Colonic mucosa (tissue), 4 donors: ENCODE measurements around the gene NALF2. TPM values are rescaled to one million over a fixed set of nuclear protein-coding genes. Genes with fewer than 3 reads are reported as not detected.

Experiments
- DNase-seq: peaks from one replicate; pipeline ENCODE4 v3.0.0-alpha.2; 2020
- H3K27ac ChIP-seq: fragments of 200-600 bp; one replicate; pipeline ENCODE4 v1.8.0; 2021
- H3K27me3 ChIP-seq: fragments of 200-600 bp; one replicate; pipeline ENCODE4 v1.8.0; 2021
- H3K36me3 ChIP-seq: fragments of 200-600 bp; one replicate; pipeline ENCODE4 v1.8.0; 2021
- H3K4me1 ChIP-seq: fragments of 200-600 bp; one replicate; pipeline ENCODE4 v1.8.0; 2021; ENCODE audit warnings: mild to moderate bottlenecking
- H3K4me3 ChIP-seq: fragments of 200-600 bp; one replicate; pipeline ENCODE4 v1.8.0; 2021
- H3K9ac ChIP-seq, 2 donors: one replicate each; pipeline ENCODE4 v1.7.0; 2013; ENCODE audit warnings: control low read depth in 2 of 2, low read depth in 2 of 2, low read length in 2 of 2
- H3K9me3 ChIP-seq: fragments of 200-600 bp; one replicate; pipeline ENCODE4 v1.8.0; 2021
- intact Hi-C: fragments of 100-400 bp; cut with DNase I; formaldehyde crosslinking; loops from one replicate; pipeline ENCODE4 v1.14.1; 2022
- total RNA-seq, 2 donors: library from RNA; stranded (reverse); fragmentation: NEBNext Ultra II Directional in 1 of 2; extraction: Animal tissue kit (Norgen Biotek cat#: 25700) in 1 of 2; gene quantifications; one replicate each; pipeline ENCODE4 v1.2.1, GENCODE V29; 2021
- TF ChIP-seq, protein P1 (sequence below): fragments of 200-600 bp; IDR thresholded peaks from one replicate; pipeline ENCODE4 v1.8.0; 2022; ENCODE audit warnings: antibody characterized with exemption, mild to moderate bottlenecking
- donor health status: healthy.
- donor health status: DM: no; HTN: no; CAD: no.
- donor health status: DM: no; HTN: no; CAD: no.

NALF2 gene
- total RNA-seq, 2 donors from 2014 or later = 0.66 to 0.72 TPM

GRCh38 chrX:69541956-69542355, 37.8 kb downstream of the NALF2 start:
- Histone ChIP-seq H3K36me3 (no peaks in the 10 kb centered on the region), H3K9me3 (no peaks in the 10 kb centered on the region), H3K4me3 (no peak overlapping the region), H3K27ac (no peak overlapping the region), H3K27me3 (no peaks in the 10 kb centered on the region), H3K9ac (no peak overlapping the region), H3K4me1 (no peaks in the 10 kb centered on the region)
- intact Hi-C loops = no loop called here
- no peak for DNase-seq
- TF ChIP-seq, protein P1, sequence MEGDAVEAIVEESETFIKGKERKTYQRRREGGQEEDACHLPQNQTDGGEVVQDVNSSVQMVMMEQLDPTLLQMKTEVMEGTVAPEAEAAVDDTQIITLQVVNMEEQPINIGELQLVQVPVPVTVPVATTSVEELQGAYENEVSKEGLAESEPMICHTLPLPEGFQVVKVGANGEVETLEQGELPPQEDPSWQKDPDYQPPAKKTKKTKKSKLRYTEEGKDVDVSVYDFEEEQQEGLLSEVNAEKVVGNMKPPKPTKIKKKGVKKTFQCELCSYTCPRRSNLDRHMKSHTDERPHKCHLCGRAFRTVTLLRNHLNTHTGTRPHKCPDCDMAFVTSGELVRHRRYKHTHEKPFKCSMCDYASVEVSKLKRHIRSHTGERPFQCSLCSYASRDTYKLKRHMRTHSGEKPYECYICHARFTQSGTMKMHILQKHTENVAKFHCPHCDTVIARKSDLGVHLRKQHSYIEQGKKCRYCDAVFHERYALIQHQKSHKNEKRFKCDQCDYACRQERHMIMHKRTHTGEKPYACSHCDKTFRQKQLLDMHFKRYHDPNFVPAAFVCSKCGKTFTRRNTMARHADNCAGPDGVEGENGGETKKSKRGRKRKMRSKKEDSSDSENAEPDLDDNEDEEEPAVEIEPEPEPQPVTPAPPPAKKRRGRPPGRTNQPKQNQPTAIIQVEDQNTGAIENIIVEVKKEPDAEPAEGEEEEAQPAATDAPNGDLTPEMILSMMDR = no peak

GRCh38 chrX:69543572-69543971, 39.4 kb downstream of the NALF2 start:
- TF ChIP-seq, protein P1 = no peak
- no peaks in the 10 kb centered on the region for H3K4me1 ChIP-seq
- no peaks in the 10 kb centered on the region for H3K36me3 ChIP-seq
- no peaks in the 10 kb centered on the region for H3K9me3 ChIP-seq
- H3K27ac ChIP-seq = no peak overlapping the region
- H3K9ac ChIP-seq = no peak overlapping the region
- no peak for DNase-seq
- no peak overlapping the region for H3K4me3 ChIP-seq
- intact Hi-C loops = no loop called here
- no peaks in the 10 kb centered on the region for H3K27me3 ChIP-seq

DNA sequence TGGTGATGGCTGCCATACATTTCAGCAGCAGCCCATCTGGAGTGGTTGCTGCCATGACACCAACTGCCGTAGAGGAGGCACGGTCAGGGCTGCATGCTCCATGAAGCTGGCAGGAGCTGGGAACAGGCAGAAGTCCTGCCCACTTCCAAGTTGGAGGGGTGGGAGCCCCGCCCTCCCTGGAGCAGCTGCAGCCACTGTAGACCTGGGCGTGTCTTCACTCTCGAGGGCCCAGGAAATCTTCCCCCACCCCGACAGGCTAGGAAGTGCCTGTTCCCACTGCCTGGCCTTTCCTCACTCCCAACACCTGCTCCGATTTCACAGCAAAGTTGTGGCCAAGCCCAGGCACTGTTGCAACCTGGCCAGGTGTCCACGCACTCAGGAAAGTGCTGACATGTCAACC, 42.3 kb downstream of the NALF2 start:
- Histone ChIP-seq H3K4me1 (no peaks in the 10 kb centered on the region), H3K36me3 (no peaks in the 10 kb centered on the region), H3K4me3 (no peak overlapping the region), H3K9ac (no peak overlapping the region), H3K27me3 (no peaks in the 10 kb centered on the region), H3K27ac (no peak overlapping the region), H3K9me3 (no peaks in the 10 kb centered on the region)
- TF ChIP-seq, protein P1 = no peak
- no peak for DNase-seq
- intact Hi-C loops = no loop called here

GRCh38 chrX:69546978-69547377, 42.9 kb downstream of the NALF2 start:
- intact Hi-C loops = no loop called here
- TF ChIP-seq, protein P1 = no peak
- Histone ChIP-seq H3K4me1 (no peaks in the 10 kb centered on the region), H3K4me3 (no peak overlapping the region), H3K9me3 (no peaks in the 10 kb centered on the region), H3K9ac (no peak overlapping the region), H3K36me3 (no peaks in the 10 kb centered on the region), H3K27ac (no peak overlapping the region), H3K27me3 (no peaks in the 10 kb centered on the region)
- DNase-seq = no peak

DNA sequence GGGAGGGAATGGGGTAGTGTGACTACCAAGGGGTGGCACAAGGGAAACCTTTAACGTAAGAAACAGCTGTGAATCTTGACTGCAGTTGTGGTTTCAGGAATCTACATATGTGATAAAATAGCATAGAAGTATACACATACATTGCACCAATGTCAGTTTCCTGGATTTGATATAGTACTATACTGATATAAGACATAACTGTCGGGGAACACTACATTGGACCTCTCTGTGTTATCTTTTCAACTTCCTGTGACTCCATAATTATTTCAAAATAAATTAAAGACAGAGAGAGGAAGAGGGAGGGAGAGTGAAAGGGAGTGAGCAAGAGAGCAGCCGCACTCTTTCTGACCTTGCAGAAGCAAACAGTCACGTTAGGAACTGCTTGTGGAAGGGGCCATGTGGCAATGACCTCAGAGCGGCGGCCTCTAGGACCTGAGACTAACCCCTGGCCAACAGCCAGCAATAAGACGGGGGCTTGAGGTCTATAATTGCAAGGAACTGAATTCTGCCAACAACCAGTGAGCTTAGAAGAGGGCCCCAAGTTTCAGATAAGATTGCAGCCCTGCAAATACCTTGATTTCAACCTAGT, 47.4 kb downstream of the NALF2 start:
- no peaks in the 10 kb centered on the region for H3K36me3 ChIP-seq
- no peak overlapping the region for H3K27ac ChIP-seq
- no peaks in the 10 kb centered on the region for H3K27me3 ChIP-seq
- no peak overlapping the region for H3K9ac ChIP-seq
- TF ChIP-seq, protein P1 = no peak
- H3K4me3 ChIP-seq = no peak overlapping the region
- DNase-seq = no peak
- no peaks in the 10 kb centered on the region for H3K4me1 ChIP-seq
- intact Hi-C loops = no loop called here
- H3K9me3 ChIP-seq = no peaks in the 10 kb centered on the region
